ENCODE measurements around the gene DFFB.

Gene DFFB

GRCh38 chr1:3904843-3905185 is 47.5 kb downstream of the DFFB start:
- no peak overlapping the region for H3K27ac ChIP-seq
- no peak for TF ChIP-seq CTCF (conservative IDR thresholded peaks at IDR 0.05)
- no peak for TF ChIP-seq ZFX (IDR thresholded peaks at IDR 0.05)

GRCh38 chr1:3905266-3905952 is 48.1 kb downstream of the DFFB start:
- TF ChIP-seq ZFX (IDR thresholded peaks at IDR 0.05) = no peak
- no peak for TF ChIP-seq CTCF (conservative IDR thresholded peaks at IDR 0.05)
- no peak overlapping the region for H3K27ac ChIP-seq

GRCh38 chr1:3905953-3906671 is 48.8 kb downstream of the DFFB start:
- no peak for TF ChIP-seq ZFX (IDR thresholded peaks at IDR 0.05)
- TF ChIP-seq CTCF (conservative IDR thresholded peaks at IDR 0.05) = no peak
- H3K27ac ChIP-seq = no peak overlapping the region

- TF ChIP-seq ZFX (IDR thresholded peaks at IDR 0.05) = no peak
- no peak for TF ChIP-seq CTCF (conservative IDR thresholded peaks at IDR 0.05)
- H3K27ac ChIP-seq = no peak overlapping the region
These were observed 49.4 kb downstream of the DFFB start for GRCh38 chr1:3906672-3907020.

GRCh38 chr1:3907031-3907534 is 49.8 kb downstream of the DFFB start:
- H3K27ac ChIP-seq = no peak overlapping the region
- TF ChIP-seq CTCF (conservative IDR thresholded peaks at IDR 0.05) (no peak; the same call in 1 of the 2 replicates), ZFX (IDR thresholded peaks at IDR 0.05) (no peak)

GRCh38 chr1:3907621-3908165 is 50.4 kb downstream of the DFFB start:
- TF ChIP-seq CTCF (conservative IDR thresholded peaks at IDR 0.05) (no peak), ZFX (IDR thresholded peaks at IDR 0.05) (no peak)
- no peak overlapping the region for H3K27ac ChIP-seq

- TF ChIP-seq ZFX (IDR thresholded peaks at IDR 0.05) (no peak), CTCF (conservative IDR thresholded peaks at IDR 0.05) (no peak)
- no peak overlapping the region for H3K27ac ChIP-seq
These were observed 51.7 kb downstream of the DFFB start for GRCh38 chr1:3908886-3909517.

Data from C4-2B (cell line).